ENCODE data around the gene TNK2.

DNA sequence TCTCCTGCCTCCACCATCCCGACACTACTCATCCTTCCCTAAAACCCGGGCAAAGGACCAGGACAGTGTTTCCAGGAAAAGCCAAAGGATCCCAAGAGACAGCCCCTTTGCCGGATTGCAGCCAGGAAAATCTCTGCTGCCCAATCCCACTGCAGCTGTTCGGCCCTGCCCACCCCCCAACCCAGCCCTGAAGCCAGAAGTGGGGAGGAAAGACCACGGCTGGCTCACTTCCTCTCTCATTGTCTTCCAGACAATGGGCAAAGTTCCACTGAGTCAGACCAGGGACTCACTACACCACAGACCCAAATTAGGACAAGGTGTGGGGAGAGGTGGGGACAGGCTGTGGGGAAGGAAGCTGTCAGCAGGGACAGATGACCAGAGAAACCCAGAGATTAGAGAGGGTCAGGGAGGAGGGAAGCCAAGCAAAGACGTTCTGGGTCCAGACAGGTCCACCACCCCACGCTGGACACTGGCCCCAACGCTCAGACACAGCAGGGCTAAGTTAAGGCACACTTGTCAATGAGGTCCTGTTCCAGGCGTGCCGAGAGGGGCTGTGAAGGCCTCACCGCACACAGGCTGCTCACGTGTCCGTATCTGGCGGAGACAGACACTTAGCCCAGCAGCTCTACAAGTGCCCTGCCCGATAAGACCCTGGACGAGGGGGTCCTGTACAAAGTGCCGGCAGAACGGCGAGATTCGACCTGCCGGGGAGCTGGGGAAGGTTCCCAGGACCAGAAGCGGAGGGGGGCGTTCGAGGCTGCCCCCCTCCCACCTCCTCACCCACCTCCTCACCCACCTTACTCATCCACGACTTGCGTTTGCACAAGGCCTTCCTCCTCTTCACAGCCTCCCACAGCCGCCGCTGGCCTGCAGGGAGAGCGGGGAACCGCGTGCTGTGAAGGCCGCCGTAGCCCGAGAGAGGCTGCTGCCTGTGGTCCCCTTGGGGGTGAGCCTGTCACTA lies 21.9 kb downstream of the TNK2 start:
- TF ChIP-seq GATA2 (IDR thresholded peaks at IDR 0.05; ENCODE audit: low read depth, low read length) (no peak), GATA3 (IDR thresholded peaks at IDR 0.05; ENCODE audit: low read depth, low read length) (no peak)
